Hepatocyte (in vitro differentiated cells): ENCODE results near the gene EDA.

Experiments used
- EZH2 ChIP-seq: fragments of 200-600 bp; sonication (generic); IDR thresholded peaks from 2 replicates; pipeline ENCODE4 v1.6.1; 2016; ENCODE audit warnings: antibody characterized with exemption, mild to moderate bottlenecking, borderline replicate concordance
- EZH2phosphoT487 ChIP-seq: fragments of 200-600 bp; sonication (generic); IDR thresholded peaks from one replicate; pipeline ENCODE4 v1.6.1; 2018; ENCODE audit warnings: antibody characterized with exemption, mild to moderate bottlenecking, low read depth, moderate library complexity; ENCODE audit not compliant: unreplicated experiment, severe bottlenecking
- TF ChIP-seq, protein P1 (sequence below): fragments of 200-600 bp; sonication (generic); IDR thresholded peaks from 2 replicates; pipeline ENCODE4 v1.5.1; 2016; ENCODE audit warnings: antibody characterized with exemption, mild to moderate bottlenecking; ENCODE audit not compliant: poor library complexity

DNA sequence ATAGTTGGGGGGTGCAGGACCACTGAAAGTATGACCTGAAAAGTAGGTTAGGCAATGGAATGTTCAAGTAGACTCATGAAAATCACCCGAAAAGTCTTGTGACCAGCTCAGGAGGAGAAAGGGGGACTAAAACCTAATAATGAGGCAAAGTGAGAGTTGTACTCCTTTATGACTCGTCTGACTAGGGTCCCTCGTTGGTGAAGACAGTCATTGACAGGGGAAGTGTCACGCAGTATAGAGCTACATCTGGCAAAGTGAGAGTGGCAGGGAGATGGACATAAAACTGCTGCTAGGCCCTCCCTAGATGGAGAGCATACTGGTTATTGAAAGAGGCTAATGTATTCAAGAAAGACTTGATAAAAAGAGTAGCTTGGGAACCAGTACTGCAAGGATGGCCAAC, 466.8 kb downstream of the EDA start:
- TF ChIP-seq, protein P1, sequence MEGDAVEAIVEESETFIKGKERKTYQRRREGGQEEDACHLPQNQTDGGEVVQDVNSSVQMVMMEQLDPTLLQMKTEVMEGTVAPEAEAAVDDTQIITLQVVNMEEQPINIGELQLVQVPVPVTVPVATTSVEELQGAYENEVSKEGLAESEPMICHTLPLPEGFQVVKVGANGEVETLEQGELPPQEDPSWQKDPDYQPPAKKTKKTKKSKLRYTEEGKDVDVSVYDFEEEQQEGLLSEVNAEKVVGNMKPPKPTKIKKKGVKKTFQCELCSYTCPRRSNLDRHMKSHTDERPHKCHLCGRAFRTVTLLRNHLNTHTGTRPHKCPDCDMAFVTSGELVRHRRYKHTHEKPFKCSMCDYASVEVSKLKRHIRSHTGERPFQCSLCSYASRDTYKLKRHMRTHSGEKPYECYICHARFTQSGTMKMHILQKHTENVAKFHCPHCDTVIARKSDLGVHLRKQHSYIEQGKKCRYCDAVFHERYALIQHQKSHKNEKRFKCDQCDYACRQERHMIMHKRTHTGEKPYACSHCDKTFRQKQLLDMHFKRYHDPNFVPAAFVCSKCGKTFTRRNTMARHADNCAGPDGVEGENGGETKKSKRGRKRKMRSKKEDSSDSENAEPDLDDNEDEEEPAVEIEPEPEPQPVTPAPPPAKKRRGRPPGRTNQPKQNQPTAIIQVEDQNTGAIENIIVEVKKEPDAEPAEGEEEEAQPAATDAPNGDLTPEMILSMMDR, result no peak
- TF ChIP-seq EZH2phosphoT487, result no peak
- no peak for TF ChIP-seq EZH2
